PC-3 (cell line): Measurements from ENCODE around the gene ZNF30. TPM values are rescaled to one million over a fixed set of nuclear protein-coding genes. Genes with fewer than 3 reads are reported as not detected.

Source experiments
- ATAC-seq: fragments of 200-7000 bp; cut with Tn5 transposase; 2 replicates; pipeline ENCODE4 v1.9.1; 2020; ENCODE audit warnings: mild to moderate bottlenecking, moderate library complexity
- BruUV-seq: library from RNA; stranded (reverse); fragments of 400-500 nt; replicated peaks from 2 replicates; lab custom pipeline; 2021; lab: Mats Ljungman, UMichigan
- CTCF ChIA-PET: fragments of 300-600 bp; sonication (Branson Sonifier 250); formaldehyde crosslinking; loops from one replicate; lab custom pipeline; 2022; ENCODE audit warnings: antibody characterized with exemption; lab: Charles Lee
- POLR2A ChIA-PET: fragments of 300-600 bp; sonication (Branson Sonifier 250); formaldehyde crosslinking; loops from one replicate; lab custom pipeline; 2022; ENCODE audit warnings: antibody characterized with exemption; ENCODE audit not compliant: unreplicated experiment; lab: Charles Lee
- DNase-seq: peaks from one replicate; pipeline ENCODE4 v3.0.0-alpha.2; 2015
- H2AFZ ChIP-seq: fragments of 300-600 bp; sonication (generic); 2 replicates; pipeline ENCODE4 v1.6.0; 2016; ENCODE audit warnings: antibody characterized with exemption, low read length
- H3F3A ChIP-seq: fragments of 300-600 bp; sonication (generic); one replicate; pipeline ENCODE4 v1.6.0; 2017; ENCODE audit warnings: antibody characterized with exemption, low read length, control low read depth, mild to moderate bottlenecking; ENCODE audit not compliant: unreplicated experiment
- H3K27ac ChIP-seq: fragments of 300-600 bp; sonication (generic); 2 replicates; pipeline ENCODE4 v1.5.1; 2016; ENCODE audit warnings: mild to moderate bottlenecking, low read length
- H3K27me3 ChIP-seq: fragments of 300-600 bp; sonication (generic); 2 replicates; pipeline ENCODE4 v1.6.1; 2016; ENCODE audit warnings: low read length, mixed read lengths
- H3K36me3 ChIP-seq: fragments of 300-600 bp; sonication (generic); 2 replicates; pipeline ENCODE4 v1.6.1; 2016; ENCODE audit warnings: low read depth, mixed run types, low read length, mixed read lengths
- H3K4me1 ChIP-seq: fragments of 300-600 bp; sonication (generic); 2 replicates; pipeline ENCODE4 v1.5.1; 2016; ENCODE audit warnings: low read length; ENCODE audit not compliant: insufficient read depth
- H3K4me2 ChIP-seq: fragments of 300-600 bp; sonication (generic); 2 replicates; pipeline ENCODE4 v1.6.0; 2016; ENCODE audit warnings: low read length
- H3K4me3 ChIP-seq: fragments of 300-600 bp; sonication (generic); 2 replicates; pipeline ENCODE4 v1.5.1; 2016; ENCODE audit warnings: mild to moderate bottlenecking, low read length, mixed read lengths
- H3K79me2 ChIP-seq: fragments of 300-600 bp; sonication (generic); 2 replicates; pipeline ENCODE4 v1.6.1; 2017; ENCODE audit warnings: low read length, mixed read lengths
- H3K9ac ChIP-seq: fragments of 300-600 bp; sonication (generic); 2 replicates; pipeline ENCODE4 v1.6.0; 2016; ENCODE audit warnings: mild to moderate bottlenecking, low read length
- H3K9me2 ChIP-seq: fragments of 300-600 bp; sonication (generic); replicated peaks from 2 replicates; pipeline ENCODE4 v1.6.1; 2016; ENCODE audit warnings: mixed run types, low read length, mixed read lengths
- H3K9me3 ChIP-seq: fragments of 300-600 bp; sonication (generic); 2 replicates; pipeline ENCODE4 v1.6.1; 2016; ENCODE audit warnings: low read length, mixed read lengths
- H4K20me1 ChIP-seq: fragments of 300-600 bp; sonication (generic); 2 replicates; pipeline ENCODE4 v1.6.1; 2016; ENCODE audit warnings: low read length, mixed read lengths
- EZH2 ChIP-seq: fragments of 300-600 bp; sonication (generic); IDR thresholded peaks from one replicate; pipeline ENCODE4 v1.6.1; 2017; ENCODE audit warnings: antibody characterized with exemption, mild to moderate bottlenecking, low read length; ENCODE audit not compliant: unreplicated experiment
- EZH2phosphoT487 ChIP-seq: fragments of 300-600 bp; sonication (generic); IDR thresholded peaks from 2 replicates; pipeline ENCODE4 v1.6.1; 2018; ENCODE audit warnings: mild to moderate bottlenecking, antibody characterized with exemption, low read length, borderline replicate concordance
- intact Hi-C: fragments of 100-400 bp; cut with micrococcal nuclease; formaldehyde crosslinking; loops from 2 replicates; pipeline ENCODE4 v1.9.0; 2023
- total RNA-seq: library from RNA; depleted of rRNA; stranded (reverse); fragments of >200 nt; gene quantifications from 2 replicates; pipeline ENCODE4 v1.2.3, GENCODE V29; 2014
- TF ChIP-seq, protein P1 (sequence below): fragments of 300-600 bp; sonication (generic); conservative IDR thresholded peaks from 2 replicates; pipeline ENCODE4 v1.5.1; 2017; ENCODE audit warnings: antibody characterized with exemption, low read depth, mild to moderate bottlenecking, low read length

The ZNF30 gene
- total RNA-seq, 1 experiment from 2014 or later, result 3.5 TPM

GRCh38 chr19:34983786-34984185 lies 57.1 kb downstream of the ZNF30 start:
- ChIA-PET POLR2A (no interaction called here), CTCF (no interaction called here)
- Histone ChIP-seq H3K4me1 (no peaks in the 10 kb centered on the region), H3K79me2 (no peaks in the 10 kb centered on the region), H3K4me3 (no peak overlapping the region), H3K36me3 (no peaks in the 10 kb centered on the region), H3F3A (no peaks in the 10 kb centered on the region), H3K9me2 (no peaks in the 10 kb centered on the region), H3K9me3 (no peaks in the 10 kb centered on the region), H3K27ac (no peak overlapping the region), H3K9ac (no peak overlapping the region), H4K20me1 (no peaks in the 10 kb centered on the region), H2AFZ (no peak overlapping the region), H3K27me3 (no peaks in the 10 kb centered on the region), H3K4me2 (no peak overlapping the region)
- intact Hi-C loops, result no loop called here
- DNase-seq (no peak), ATAC-seq (no peak)
- TF ChIP-seq EZH2phosphoT487 (no peak), EZH2 (no peak)
- TF ChIP-seq, protein P1, sequence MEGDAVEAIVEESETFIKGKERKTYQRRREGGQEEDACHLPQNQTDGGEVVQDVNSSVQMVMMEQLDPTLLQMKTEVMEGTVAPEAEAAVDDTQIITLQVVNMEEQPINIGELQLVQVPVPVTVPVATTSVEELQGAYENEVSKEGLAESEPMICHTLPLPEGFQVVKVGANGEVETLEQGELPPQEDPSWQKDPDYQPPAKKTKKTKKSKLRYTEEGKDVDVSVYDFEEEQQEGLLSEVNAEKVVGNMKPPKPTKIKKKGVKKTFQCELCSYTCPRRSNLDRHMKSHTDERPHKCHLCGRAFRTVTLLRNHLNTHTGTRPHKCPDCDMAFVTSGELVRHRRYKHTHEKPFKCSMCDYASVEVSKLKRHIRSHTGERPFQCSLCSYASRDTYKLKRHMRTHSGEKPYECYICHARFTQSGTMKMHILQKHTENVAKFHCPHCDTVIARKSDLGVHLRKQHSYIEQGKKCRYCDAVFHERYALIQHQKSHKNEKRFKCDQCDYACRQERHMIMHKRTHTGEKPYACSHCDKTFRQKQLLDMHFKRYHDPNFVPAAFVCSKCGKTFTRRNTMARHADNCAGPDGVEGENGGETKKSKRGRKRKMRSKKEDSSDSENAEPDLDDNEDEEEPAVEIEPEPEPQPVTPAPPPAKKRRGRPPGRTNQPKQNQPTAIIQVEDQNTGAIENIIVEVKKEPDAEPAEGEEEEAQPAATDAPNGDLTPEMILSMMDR, result no peak
- no TSS peak for BruUV-seq

GRCh38 chr19:34984287-34984686 lies 57.6 kb downstream of the ZNF30 start:
- no peaks in the 10 kb centered on the region for H3K4me1 ChIP-seq
- no peak overlapping the region for H3K4me2 ChIP-seq
- no peaks in the 10 kb centered on the region for H4K20me1 ChIP-seq
- H3K27me3 ChIP-seq, result no peaks in the 10 kb centered on the region
- no TSS peak for BruUV-seq
- no peak overlapping the region for H3K27ac ChIP-seq
- H3K9me3 ChIP-seq, result no peaks in the 10 kb centered on the region
- intact Hi-C loops, result no loop called here
- no peaks in the 10 kb centered on the region for H3K9me2 ChIP-seq
- no peak overlapping the region for H2AFZ ChIP-seq
- no peak for ATAC-seq
- H3K4me3 ChIP-seq, result no peak overlapping the region
- no peak for DNase-seq
- H3K79me2 ChIP-seq, result no peaks in the 10 kb centered on the region
- H3F3A ChIP-seq, result no peaks in the 10 kb centered on the region
- no peaks in the 10 kb centered on the region for H3K36me3 ChIP-seq
- no peak overlapping the region for H3K9ac ChIP-seq
- TF ChIP-seq EZH2phosphoT487 (no peak), EZH2 (no peak)
- TF ChIP-seq, protein P1, result no peak
- POLR2A ChIA-PET, result no interaction called here
- CTCF ChIA-PET, result no interaction called here

DNA sequence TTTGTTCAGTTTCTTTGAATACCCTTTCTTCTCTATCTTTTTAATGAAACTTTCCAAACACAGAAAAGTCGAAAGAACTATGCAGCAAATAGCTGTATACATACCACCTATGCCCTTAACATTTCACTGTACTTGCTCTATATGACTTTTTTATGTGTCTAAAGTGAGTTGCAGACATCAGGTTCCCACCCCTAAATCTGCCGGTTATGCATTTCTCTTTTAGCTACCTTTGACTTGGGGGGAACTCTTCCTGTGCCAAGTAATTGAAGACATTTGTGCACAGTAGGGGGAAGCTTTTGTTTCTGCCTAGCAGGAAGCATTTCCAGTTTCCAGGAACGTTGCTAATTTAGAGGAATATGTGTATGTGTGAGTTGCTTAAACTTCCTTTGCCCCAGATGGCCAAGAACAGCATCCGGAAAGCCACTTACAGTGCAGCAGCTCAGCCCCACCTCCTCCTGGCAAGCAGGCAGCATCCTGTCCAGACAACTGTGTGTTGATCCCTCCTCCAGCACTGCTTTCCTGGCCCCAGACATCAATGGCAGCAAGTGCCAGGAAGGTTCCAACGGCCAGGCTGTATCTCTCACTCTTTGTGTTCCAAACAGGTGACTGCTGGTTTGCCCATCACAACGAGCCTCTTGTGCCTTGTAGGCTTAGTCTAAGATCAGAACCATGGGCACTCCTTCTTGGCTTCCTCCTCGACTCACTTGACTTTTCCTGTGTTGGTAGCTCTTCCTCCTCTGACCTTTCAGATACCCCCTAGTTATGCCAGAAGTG lies 58.7 kb downstream of the ZNF30 start:
- intact Hi-C loops, result no loop called here
- TF ChIP-seq EZH2 (no peak), EZH2phosphoT487 (no peak)
- TF ChIP-seq, protein P1, result no peak
- Histone ChIP-seq H4K20me1 (no peaks in the 10 kb centered on the region), H3K36me3 (no peaks in the 10 kb centered on the region), H3K79me2 (no peaks in the 10 kb centered on the region), H3F3A (no peaks in the 10 kb centered on the region), H3K27me3 (no peaks in the 10 kb centered on the region), H3K9ac (no peak overlapping the region), H3K9me3 (no peaks in the 10 kb centered on the region), H3K4me3 (no peak overlapping the region), H3K4me1 (no peaks in the 10 kb centered on the region), H3K27ac (no peak overlapping the region), H3K4me2 (no peak overlapping the region), H2AFZ (no peak overlapping the region), H3K9me2 (no peaks in the 10 kb centered on the region)
- ATAC-seq, result no peak; the same call in 1 of the 2 replicates
- no peak for DNase-seq
- BruUV-seq, result no TSS peak
- ChIA-PET POLR2A (no interaction called here), CTCF (no interaction called here)
